Gastroesophageal sphincter (tissue), 4 donors: ENCODE data around the gene GNS. TPM values are rescaled to one million over a fixed set of nuclear protein-coding genes. Genes with fewer than 3 reads are reported as not detected.

ENCODE experiments used
- ATAC-seq: fragments of 150-250 bp; one replicate; pipeline ENCODE4 v1.9.1; 2016; ENCODE audit warnings: mild to moderate bottlenecking, moderate library complexity
- H3K27ac ChIP-seq, 4 donors: fragments of 200-600 bp; sonication (generic) in 3 of 4; 1 replicate in 3 of 4; 2 replicates in 1 of 4; pipeline ENCODE4 v1.5.1; 2016 to 2019
- H3K27me3 ChIP-seq: fragments of 200-600 bp; sonication (generic); one replicate; pipeline ENCODE4 v1.5.1; 2019
- H3K36me3 ChIP-seq, 2 donors: fragments of 200-600 bp; sonication (generic); one replicate each; pipeline ENCODE4 v1.5.1; 2019; ENCODE audit warnings: control low read depth in 1 of 2
- H3K4me1 ChIP-seq, 3 donors: fragments of 200-600 bp; sonication (generic); 1 replicate in 2 of 3; 2 replicates in 1 of 3; pipeline ENCODE4 v1.5.1; 2016 to 2019; ENCODE audit warnings: control low read depth in 2 of 3
- H3K4me3 ChIP-seq, 2 donors: fragments of 200-600 bp; sonication (generic); one replicate each; pipeline ENCODE4 v1.5.1; 2019; ENCODE audit warnings: mild to moderate bottlenecking in 1 of 2, moderate library complexity in 1 of 2
- H3K9me3 ChIP-seq, 3 donors: fragments of 200-600 bp; sonication (generic); one replicate each; pipeline ENCODE4 v1.5.1; 2017 to 2019; ENCODE audit warnings: control low read depth in 2 of 3
- EP300 ChIP-seq: sonication (generic); formaldehyde crosslinking; IDR thresholded peaks from one replicate; pipeline ENCODE4 v1.6.1; 2017; ENCODE audit warnings: antibody characterized with exemption, mild to moderate bottlenecking
- POLR2A ChIP-seq, 2 donors: fragments of 450-650 bp; IDR thresholded peaks; one replicate each; pipeline ENCODE4 v1.6.1; 2017; ENCODE audit warnings: antibody characterized with exemption in 2 of 2, mild to moderate bottlenecking in 2 of 2, moderate library complexity in 1 of 2
- POLR2AphosphoS5 ChIP-seq: sonication (generic); formaldehyde crosslinking; IDR thresholded peaks from one replicate; pipeline ENCODE4 v1.6.1; 2017; ENCODE audit warnings: antibody characterized with exemption
- WGBS, 2 donors: methylation state at CpG; one replicate each; pipeline ENCODE4 v1.1.5; 2018; ENCODE audit warnings: low coverage in 1 of 2; 5-methylcytosine and 5-hydroxymethylcytosine counted together
- total RNA-seq, 4 donors: library from RNA; depleted of rRNA; stranded (reverse); fragments of >200 nt; gene quantifications; one replicate each; pipeline ENCODE4 v1.1.0, GENCODE V29; 2016
- TF ChIP-seq, protein P1 (sequence below), 4 experiments: fragments of 200-600 bp in 2 of 4; fragments of 450-650 bp in 2 of 4; sonication (generic) in 1 of 4; IDR thresholded peaks; one replicate each; pipeline ENCODE4 v1.5.1; 2017 to 2019; ENCODE audit warnings: antibody characterized with exemption in 4 of 4, mild to moderate bottlenecking in 2 of 4, moderate library complexity in 2 of 4

The GNS gene
- total RNA-seq, 4 donors from 2014 or later, result 69.3 to 116 (median 89.7) TPM

DNA sequence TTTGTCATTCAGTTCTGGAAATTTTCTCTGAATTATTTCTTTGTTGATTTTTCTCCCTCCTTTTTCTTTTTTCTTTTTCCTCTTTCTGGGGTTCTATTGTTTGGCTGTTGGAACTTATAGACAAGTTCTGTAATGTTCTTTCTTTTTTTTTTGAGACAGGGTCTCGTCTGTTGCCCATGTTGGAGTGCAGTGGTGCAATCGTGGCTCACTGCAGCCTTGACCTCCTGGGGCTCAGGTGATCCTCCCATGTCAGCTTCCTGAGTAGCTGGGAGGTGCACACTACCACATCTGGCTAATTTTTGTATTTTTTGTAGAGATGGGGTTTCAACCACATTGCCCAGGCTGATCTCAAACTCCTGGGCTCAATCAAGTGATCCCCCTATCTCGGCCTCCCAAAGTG, 35.1 kb upstream of the GNS start:
- no peak overlapping the region for H3K27ac ChIP-seq

DNA sequence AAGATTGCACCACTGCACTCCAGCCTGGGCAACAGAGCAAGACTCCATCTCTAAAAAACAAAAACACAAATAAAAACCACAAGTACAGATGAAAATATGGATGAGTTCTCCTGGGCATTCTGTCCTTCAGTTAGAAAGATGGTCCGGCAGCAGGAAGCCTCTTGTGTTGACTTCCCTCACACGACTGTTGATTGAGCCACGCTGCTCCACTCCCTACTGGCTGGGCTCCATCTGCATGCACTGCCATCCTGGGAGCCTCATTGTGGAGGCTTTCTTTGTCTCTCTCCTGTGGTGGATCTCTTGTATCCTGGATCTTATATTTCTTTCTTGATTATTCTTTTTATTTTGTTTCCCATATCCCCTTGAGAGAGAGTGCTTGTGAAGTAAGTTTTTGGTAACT, 34.4 kb upstream of the GNS start:
- Histone ChIP-seq H3K4me3 (no peak overlapping the region), H3K27ac (no peak overlapping the region), H3K27me3 (no peaks in the 10 kb centered on the region), H3K4me1 (no peaks in the 10 kb centered on the region), H3K9me3 (no peaks in the 10 kb centered on the region), H3K36me3 (no peaks in the 10 kb centered on the region)
- TF ChIP-seq POLR2A (IDR thresholded peaks at IDR 0.05), result no peak
- no peak for TF ChIP-seq POLR2AphosphoS5
- TF ChIP-seq EP300, result no peak
- TF ChIP-seq, protein P1, sequence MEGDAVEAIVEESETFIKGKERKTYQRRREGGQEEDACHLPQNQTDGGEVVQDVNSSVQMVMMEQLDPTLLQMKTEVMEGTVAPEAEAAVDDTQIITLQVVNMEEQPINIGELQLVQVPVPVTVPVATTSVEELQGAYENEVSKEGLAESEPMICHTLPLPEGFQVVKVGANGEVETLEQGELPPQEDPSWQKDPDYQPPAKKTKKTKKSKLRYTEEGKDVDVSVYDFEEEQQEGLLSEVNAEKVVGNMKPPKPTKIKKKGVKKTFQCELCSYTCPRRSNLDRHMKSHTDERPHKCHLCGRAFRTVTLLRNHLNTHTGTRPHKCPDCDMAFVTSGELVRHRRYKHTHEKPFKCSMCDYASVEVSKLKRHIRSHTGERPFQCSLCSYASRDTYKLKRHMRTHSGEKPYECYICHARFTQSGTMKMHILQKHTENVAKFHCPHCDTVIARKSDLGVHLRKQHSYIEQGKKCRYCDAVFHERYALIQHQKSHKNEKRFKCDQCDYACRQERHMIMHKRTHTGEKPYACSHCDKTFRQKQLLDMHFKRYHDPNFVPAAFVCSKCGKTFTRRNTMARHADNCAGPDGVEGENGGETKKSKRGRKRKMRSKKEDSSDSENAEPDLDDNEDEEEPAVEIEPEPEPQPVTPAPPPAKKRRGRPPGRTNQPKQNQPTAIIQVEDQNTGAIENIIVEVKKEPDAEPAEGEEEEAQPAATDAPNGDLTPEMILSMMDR (IDR thresholded peaks at IDR 0.05), result no peak
- ATAC-seq, result no peak
- WGBS, 2 donors, result 74 to 75% methylated on average over 2 to 3 of the region's 3 CpGs

More for the DNA sequence above, 35.1 kb upstream of the GNS start:
- H3K4me1 ChIP-seq, result no peaks in the 10 kb centered on the region
- ATAC-seq, result no peak
- H3K36me3 ChIP-seq, result no peaks in the 10 kb centered on the region
- H3K9me3 ChIP-seq, result no peaks in the 10 kb centered on the region
- TF ChIP-seq POLR2A (IDR thresholded peaks at IDR 0.05) (no peak), EP300 (no peak), POLR2AphosphoS5 (no peak)
- TF ChIP-seq, protein P1 (IDR thresholded peaks at IDR 0.05), result no peak
- WGBS, 2 donors, result 54 to 60% methylated on average over 3 of the region's 3 CpGs
- H3K4me3 ChIP-seq, result no peak overlapping the region
- no peaks in the 10 kb centered on the region for H3K27me3 ChIP-seq

DNA sequence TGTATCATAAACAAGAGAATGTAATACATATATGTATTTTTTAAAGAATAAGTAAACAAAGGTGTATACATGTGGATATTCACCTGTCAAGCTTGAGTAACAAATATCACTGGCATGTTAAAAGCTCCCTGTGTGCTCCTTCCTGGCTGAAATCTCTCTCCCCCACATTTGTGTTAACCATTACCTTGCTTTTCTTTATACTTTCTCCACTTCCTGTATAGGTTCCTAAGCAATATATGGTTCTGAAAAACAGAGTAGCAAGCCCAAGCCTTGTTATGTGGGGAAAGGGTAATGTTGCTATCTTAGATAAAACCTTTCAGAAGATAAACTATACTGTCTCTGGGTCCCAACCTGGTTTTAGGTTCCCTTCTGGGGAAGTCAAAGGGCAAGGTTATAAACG, 32.9 kb upstream of the GNS start:
- Histone ChIP-seq H3K36me3 (no peaks in the 10 kb centered on the region), H3K9me3 (no peaks in the 10 kb centered on the region), H3K4me1 (no peaks in the 10 kb centered on the region), H3K27me3 (peaks cover 11% of the 10 kb centered on the region), H3K4me3 (no peak overlapping the region), H3K27ac (no peak overlapping the region)
- no peak for ATAC-seq
- TF ChIP-seq EP300 (no peak), POLR2A (IDR thresholded peaks at IDR 0.05) (no peak), POLR2AphosphoS5 (no peak)
- TF ChIP-seq, protein P1 (IDR thresholded peaks at IDR 0.05), result no peak
- WGBS, 2 donors, result 69 to 88% methylated on average over 1 of the region's 1 CpG

DNA sequence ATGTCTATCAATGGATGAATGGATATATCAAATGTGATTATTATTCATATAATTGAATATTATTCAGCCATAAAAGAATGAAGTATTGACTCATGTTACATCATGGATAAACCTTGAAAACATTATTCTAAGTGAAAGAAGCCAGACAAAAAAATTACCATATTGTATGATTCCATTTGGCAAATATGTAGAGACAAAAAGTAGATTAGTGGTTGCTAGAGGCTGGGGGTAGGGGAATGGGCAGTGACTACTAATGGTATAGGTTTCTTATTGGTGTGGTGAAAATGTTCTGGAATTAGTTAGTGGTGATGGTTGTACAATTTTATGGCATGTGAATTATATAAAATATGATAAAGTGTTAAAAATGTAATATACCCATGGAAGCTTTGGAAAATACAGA, 31.8 kb upstream of the GNS start:
- Histone ChIP-seq H3K9me3 (no peaks in the 10 kb centered on the region), H3K4me3 (no peak overlapping the region), H3K27ac (no peak overlapping the region), H3K36me3 (no peaks in the 10 kb centered on the region), H3K27me3 (peaks cover 20% of the 10 kb centered on the region), H3K4me1 (no peaks in the 10 kb centered on the region)
- TF ChIP-seq POLR2AphosphoS5 (no peak), POLR2A (IDR thresholded peaks at IDR 0.05) (no peak), EP300 (no peak)
- TF ChIP-seq, protein P1 (IDR thresholded peaks at IDR 0.05), result no peak
- no peak for ATAC-seq

DNA sequence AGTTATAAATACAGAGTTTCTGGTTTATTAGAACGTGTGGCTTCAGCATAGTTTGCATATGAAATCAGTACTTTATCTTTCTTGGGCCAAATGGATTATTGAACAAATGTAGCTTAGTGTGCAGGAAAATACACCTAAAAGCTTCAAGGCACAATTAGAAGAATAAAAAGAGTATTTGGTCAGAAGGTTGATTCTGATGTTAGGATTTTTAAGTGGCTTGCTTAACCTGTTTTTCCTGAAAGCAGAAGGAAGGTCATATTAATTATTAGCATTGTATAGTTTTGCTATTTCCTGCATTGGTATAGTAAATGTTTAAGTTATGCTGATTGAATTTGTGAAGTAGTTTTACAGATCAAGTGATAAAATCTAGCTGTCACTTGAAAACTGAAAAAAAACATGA, 31.0 kb upstream of the GNS start:
- no peaks in the 10 kb centered on the region for H3K9me3 ChIP-seq
- WGBS, 2 donors, result 54 to 68% methylated on average over 1 of the region's 1 CpG
- H3K4me1 ChIP-seq, result no peaks in the 10 kb centered on the region
- H3K27ac ChIP-seq, result no peak overlapping the region
- TF ChIP-seq POLR2AphosphoS5 (no peak), POLR2A (IDR thresholded peaks at IDR 0.05) (no peak), EP300 (no peak)
- TF ChIP-seq, protein P1 (IDR thresholded peaks at IDR 0.05), result no peak
- ATAC-seq, result no peak
- H3K4me3 ChIP-seq, result no peak overlapping the region
- H3K27me3 ChIP-seq, result peaks cover 29% of the 10 kb centered on the region
- H3K36me3 ChIP-seq, result no peaks in the 10 kb centered on the region
